Measurements from ENCODE around the gene METTL24. TPM values are rescaled to one million over a fixed set of nuclear protein-coding genes. Genes with fewer than 3 reads are reported as not detected.

The METTL24 gene
- total RNA-seq, 1 experiment from 2014 or later = 0.61 TPM

- Histone ChIP-seq H2BK15ac (ENCODE audit: low read depth, low read length) (no peak overlapping the region), H2AK5ac (ENCODE audit: insufficient read length, low read length) (no peak overlapping the region), H3K9me3 (ENCODE audit: control insufficient read depth, low read depth, low read length) (no peaks in the 10 kb centered on the region), H3K23me2 (ENCODE audit: insufficient read length, low read depth, low read length, poor library complexity, severe bottlenecking) (no peaks in the 10 kb centered on the region), H3K56ac (ENCODE audit: insufficient read length, low read depth, low read length) (no peak overlapping the region), H4K5ac (ENCODE audit: insufficient read length, low read depth, low read length) (no peak overlapping the region), H3K4me1 (ENCODE audit: insufficient read depth, low read length) (no peaks in the 10 kb centered on the region; the same call in 1 of the 2 replicates), H3K23ac (ENCODE audit: insufficient read length, low read depth, low read length) (no peak overlapping the region), H3K27me3 (ENCODE audit: insufficient read depth, low read length) (no peaks in the 10 kb centered on the region), H2BK120ac (ENCODE audit: low read depth, low read length, poor library complexity, severe bottlenecking) (no peak overlapping the region), H3T11ph (ENCODE audit: low read length) (no peak overlapping the region), H3K14ac (ENCODE audit: insufficient read depth, low read length) (no peak overlapping the region), H3K4me2 (ENCODE audit: insufficient read depth, insufficient read length, low read length) (no peak overlapping the region), H2BK12ac (ENCODE audit: insufficient read length, low read depth, low read length) (no peak overlapping the region), H4K91ac (ENCODE audit: insufficient read length, low read depth, low read length) (no peak overlapping the region), H3K4ac (ENCODE audit: low read depth, low read length) (no peak overlapping the region), H3K79me2 (ENCODE audit: insufficient read depth, low read length) (no peaks in the 10 kb centered on the region), H2BK20ac (ENCODE audit: low read depth, low read length, poor library complexity, severe bottlenecking) (no peak overlapping the region), H4K20me1 (ENCODE audit: control insufficient read depth, insufficient read depth, insufficient read length) (no peaks in the 10 kb centered on the region), H3K18ac (ENCODE audit: insufficient read length, low read depth, low read length) (no peak overlapping the region), H2BK5ac (ENCODE audit: insufficient read length, low read length) (no peak overlapping the region), H2AFZ (ENCODE audit: low read length) (no peak overlapping the region), H4K8ac (replicated peaks; ENCODE audit: insufficient read length, low read depth, low read length) (no peak overlapping the region), H3K9ac (ENCODE audit: extremely low read depth, insufficient read length, low read length) (no peak overlapping the region), H3K27ac (ENCODE audit: insufficient read length, low read depth, low read length) (no peak overlapping the region), H3K79me1 (ENCODE audit: insufficient read depth, low read depth, low read length, poor library complexity, severe bottlenecking) (no peaks in the 10 kb centered on the region)
- DNase-seq = no peak
- no CpG with 5 or more reads among the region's 7 CpGs for WGBS (ENCODE audit: extremely low coverage, insufficient read length, low lambda C conversion rate)
- Mint-ChIP-seq H3K9me3 (no peaks in the 10 kb centered on the region; a peak in 1 of 5 replicates), H3K27me3 (ENCODE audit: low read depth) (peaks cover 8% of the 10 kb centered on the region), H3K36me3 (ENCODE audit: insufficient read depth in 1 of 3, low read depth in 3 of 3) (no peaks in the 10 kb centered on the region), H3K4me1 (peaks cover 31 to 33% of the 10 kb centered on the region in 2 experiments), H3K27ac (no peak overlapping the region), H3K4me3 (no peak overlapping the region)
- TF ChIP-seq CTCF (conservative IDR thresholded peaks at IDR 0.05) = no peak
These were observed 37.8 kb downstream of the METTL24 start for GRCh38 chr6:110320307-110320706.

All from H9 (cell line).